Dendritic cell treated with granulocyte-macrophage colony-stimulating factor and Interleukin-4, amounts not matched to agents 40 ng/mL and 50 ng/mL, for 4 days (primary cell): ENCODE data around the gene TRPM7.

Source experiments
- H3K27ac Mint-ChIP-seq: one replicate; pipeline ENCODE4 v1.8.0; 2022; ENCODE audit warnings: mild to moderate bottlenecking, mixed read lengths
- H3K27me3 Mint-ChIP-seq: one replicate; pipeline ENCODE4 v1.8.0; 2022; ENCODE audit warnings: mild to moderate bottlenecking, mixed read lengths
- H3K36me3 Mint-ChIP-seq: one replicate; pipeline ENCODE4 v1.8.0; 2022; ENCODE audit warnings: low read depth, mixed read lengths
- H3K4me1 Mint-ChIP-seq: one replicate; pipeline ENCODE4 v1.8.0; 2022; ENCODE audit warnings: low read depth, mixed read lengths
- H3K4me3 Mint-ChIP-seq: one replicate; pipeline ENCODE4 v1.8.0; 2022; ENCODE audit warnings: mild to moderate bottlenecking, moderate library complexity, mixed read lengths
- H3K9me3 Mint-ChIP-seq: one replicate; pipeline ENCODE4 v1.8.0; 2022; ENCODE audit warnings: mixed read lengths
- intact Hi-C: fragments of 100-400 bp; cut with micrococcal nuclease; formaldehyde crosslinking; loops from one replicate; pipeline ENCODE4 v1.15.0; 2022

The TRPM7 gene

GRCh38 chr15:50531163-50531562 lies 155.4 kb downstream of the TRPM7 start:
- no peaks in the 10 kb centered on the region for H3K27me3 Mint-ChIP-seq
- intact Hi-C loops, result no loop called here
- H3K27ac Mint-ChIP-seq, result no peak overlapping the region
- no peaks in the 10 kb centered on the region for H3K4me1 Mint-ChIP-seq
- H3K36me3 Mint-ChIP-seq, result no peaks in the 10 kb centered on the region
- no peak overlapping the region for H3K4me3 Mint-ChIP-seq
- no peaks in the 10 kb centered on the region for H3K9me3 Mint-ChIP-seq

GRCh38 chr15:50523851-50524251 lies 162.7 kb downstream of the TRPM7 start:
- intact Hi-C loops, result no loop called here
- Mint-ChIP-seq H3K27me3 (no peaks in the 10 kb centered on the region), H3K9me3 (no peaks in the 10 kb centered on the region), H3K27ac (no peak overlapping the region), H3K36me3 (no peaks in the 10 kb centered on the region), H3K4me1 (no peaks in the 10 kb centered on the region), H3K4me3 (no peak overlapping the region)

DNA sequence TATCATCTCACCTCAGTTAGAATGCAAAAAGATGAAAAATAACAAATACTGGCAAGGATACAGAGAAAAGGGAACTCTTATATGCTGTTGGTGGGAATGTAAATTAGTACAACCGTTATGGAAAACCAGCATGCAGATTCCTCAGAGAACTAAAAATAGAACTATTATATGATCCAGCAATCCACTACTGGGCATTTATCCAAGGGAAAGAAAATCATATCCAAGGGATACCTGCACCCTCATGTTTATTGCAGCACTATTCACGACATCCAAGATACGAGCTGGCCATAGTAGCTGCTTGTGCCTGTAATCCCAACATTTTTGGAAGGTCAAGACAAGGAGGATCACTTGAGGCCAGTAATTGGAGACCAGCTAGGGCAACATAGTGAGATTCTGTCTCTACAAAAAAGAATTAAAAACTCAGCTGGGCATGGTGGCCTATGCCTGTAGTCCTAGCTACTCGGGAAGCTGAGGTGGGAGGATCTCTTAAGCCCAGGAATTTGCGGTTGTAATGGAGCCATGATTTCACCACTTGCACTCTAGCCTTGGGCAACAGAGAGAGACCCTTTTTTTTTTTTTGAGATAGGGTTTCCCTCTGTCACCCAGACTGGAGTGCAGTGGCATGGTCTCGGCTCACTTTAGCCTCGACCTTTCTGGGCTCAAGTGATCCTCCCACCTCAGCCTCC lies 166.7 kb downstream of the TRPM7 start:
- H3K36me3 Mint-ChIP-seq, result no peaks in the 10 kb centered on the region
- no peak overlapping the region for H3K4me3 Mint-ChIP-seq
- no peaks in the 10 kb centered on the region for H3K4me1 Mint-ChIP-seq
- H3K27me3 Mint-ChIP-seq, result no peaks in the 10 kb centered on the region
- H3K9me3 Mint-ChIP-seq, result no peaks in the 10 kb centered on the region
- no peak overlapping the region for H3K27ac Mint-ChIP-seq
- intact Hi-C loops, result no loop called here

- Mint-ChIP-seq H3K27me3 (no peaks in the 10 kb centered on the region), H3K4me1 (no peaks in the 10 kb centered on the region), H3K27ac (no peak overlapping the region), H3K36me3 (no peaks in the 10 kb centered on the region), H3K9me3 (no peaks in the 10 kb centered on the region), H3K4me3 (no peak overlapping the region)
- intact Hi-C loops, result no loop called here
Observed at GRCh38 chr15:50513001-50513400, 173.6 kb downstream of the TRPM7 start.
